NK-92 treated with Interleukin-12 subunit alpha and Interleukin-12 subunit beta, amount 100 ng/mL, for 24 hours (cell line): ENCODE data around the gene TARS1.
A peak's percentile ranks its signal among the peaks of the same experiment; 100 is the strongest.

ENCODE experiments used
- DNase-seq: peaks from one replicate; lab custom pipeline; 2025; lab: John Stamatoyannopoulos, UW

Gene TARS1

GRCh38 chr5:33439905-33440481 lies 772 bp upstream of the TARS1 start:
- DNase-seq, result no peak

- DNase-seq, result peak; percentile 32
These were observed 744 bp downstream of the TARS1 start for GRCh38 chr5:33441241-33442177.

GRCh38 chr5:33444542-33444941 lies 3.8 kb downstream of the TARS1 start:
- no peak for DNase-seq

- DNase-seq, result no peak
These were observed 5.0 kb downstream of the TARS1 start for GRCh38 chr5:33445798-33446197.

GRCh38 chr5:33448118-33448517 lies 7.4 kb downstream of the TARS1 start:
- DNase-seq, result no peak

- no peak for DNase-seq
These were observed 16.4 kb downstream of the TARS1 start for GRCh38 chr5:33457126-33457525.

GRCh38 chr5:33457817-33458216 lies 17.1 kb downstream of the TARS1 start:
- DNase-seq, result no peak

GRCh38 chr5:33460210-33460609 lies 19.4 kb downstream of the TARS1 start:
- no peak for DNase-seq

GRCh38 chr5:33462456-33462855 lies 21.7 kb downstream of the TARS1 start:
- no peak for DNase-seq

GRCh38 chr5:33465120-33465519 lies 24.4 kb downstream of the TARS1 start:
- DNase-seq, result no peak

- no peak for DNase-seq
These were observed 28.1 kb downstream of the TARS1 start for GRCh38 chr5:33468775-33469435.

- DNase-seq, result no peak
These were observed 29.8 kb downstream of the TARS1 start for GRCh38 chr5:33470544-33470943.

- DNase-seq, result no peak
These were observed 32.1 kb downstream of the TARS1 start for GRCh38 chr5:33472805-33473409.

- no peak for DNase-seq
These were observed 33.2 kb downstream of the TARS1 start for GRCh38 chr5:33474004-33474403.

GRCh38 chr5:33474931-33475499 lies 34.2 kb downstream of the TARS1 start:
- no peak for DNase-seq

- no peak for DNase-seq
These were observed 34.9 kb downstream of the TARS1 start for GRCh38 chr5:33475706-33476105.

GRCh38 chr5:33476992-33477391 lies 36.2 kb downstream of the TARS1 start:
- no peak for DNase-seq

- DNase-seq, result no peak
These were observed 37.1 kb downstream of the TARS1 start for GRCh38 chr5:33477816-33478215.

GRCh38 chr5:33479311-33479710 lies 38.5 kb downstream of the TARS1 start:
- no peak for DNase-seq

- no peak for DNase-seq
These were observed 40.1 kb downstream of the TARS1 start for GRCh38 chr5:33480876-33481275.

GRCh38 chr5:33482335-33482734 lies 41.6 kb downstream of the TARS1 start:
- no peak for DNase-seq

- no peak for DNase-seq
These were observed 46.5 kb downstream of the TARS1 start for GRCh38 chr5:33487236-33487635.
